ENCODE measurements around the gene DENND1A.
A peak's percentile ranks its signal among the peaks of the same experiment; 100 is the strongest.

The DENND1A gene

GRCh38 chr9:123775289-123776284 is 154.3 kb downstream of the DENND1A start:
- no peak for DNase-seq

- DNase-seq: no peak
Measured at GRCh38 chr9:123773783-123774182, 156.1 kb downstream of the DENND1A start.

DNA sequence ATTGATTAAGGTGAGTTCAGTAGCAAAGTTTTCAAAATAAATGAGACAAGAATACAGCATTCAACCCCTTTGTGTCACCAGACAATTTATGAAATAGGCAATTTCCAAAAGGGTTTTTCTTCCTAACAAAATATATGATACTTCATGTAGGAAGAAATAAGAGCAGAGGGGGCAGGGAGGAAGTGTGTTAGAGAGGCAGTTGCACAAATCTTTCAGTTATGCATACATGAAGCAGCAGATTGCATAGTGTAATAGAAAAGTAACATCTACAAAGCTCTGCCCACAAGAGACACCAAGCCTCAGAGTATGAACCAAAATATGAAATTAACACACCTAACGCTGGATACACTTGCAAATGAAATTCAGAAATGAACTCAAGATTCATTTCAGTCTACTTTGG is 157.0 kb downstream of the DENND1A start:
- DNase-seq: no peak

DNA sequence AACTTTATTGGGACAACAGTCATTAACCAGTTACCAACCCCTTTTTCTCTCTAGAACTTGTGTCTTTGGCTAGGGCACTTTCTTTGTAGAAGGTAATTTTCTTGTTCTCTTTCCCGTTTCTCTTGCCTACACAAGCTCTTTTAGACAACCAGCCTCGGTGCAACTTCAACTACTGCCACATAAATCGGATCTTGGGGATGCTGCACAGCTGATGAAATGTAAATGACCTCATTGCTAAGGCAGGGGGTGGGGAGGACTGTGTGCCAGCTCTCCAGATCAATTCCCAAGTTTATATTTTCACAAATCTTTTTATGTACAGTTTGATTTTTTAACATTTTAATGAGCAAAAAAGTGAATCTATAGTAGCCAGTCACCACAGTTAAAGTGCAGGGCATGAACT is 157.6 kb downstream of the DENND1A start:
- no peak for DNase-seq

DNA sequence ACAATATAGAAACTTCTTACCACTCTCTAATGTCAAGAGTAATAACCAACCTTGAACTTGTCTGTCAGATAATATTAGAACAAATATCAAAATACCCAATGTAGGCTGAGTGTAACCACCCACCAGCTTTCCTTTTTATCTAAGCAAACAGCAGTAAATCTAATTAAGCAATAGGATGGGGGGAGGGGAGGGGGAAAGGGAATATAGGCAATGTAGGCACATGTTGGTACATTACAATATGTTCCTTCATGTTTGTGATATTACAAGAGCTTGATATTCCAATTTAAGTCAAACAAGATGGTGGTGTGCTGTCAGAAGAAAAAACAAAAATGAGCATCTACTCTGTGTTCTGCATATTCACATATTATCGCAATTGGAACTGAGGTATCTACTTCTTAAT is 158.2 kb downstream of the DENND1A start:
- DNase-seq: no peak

DNA sequence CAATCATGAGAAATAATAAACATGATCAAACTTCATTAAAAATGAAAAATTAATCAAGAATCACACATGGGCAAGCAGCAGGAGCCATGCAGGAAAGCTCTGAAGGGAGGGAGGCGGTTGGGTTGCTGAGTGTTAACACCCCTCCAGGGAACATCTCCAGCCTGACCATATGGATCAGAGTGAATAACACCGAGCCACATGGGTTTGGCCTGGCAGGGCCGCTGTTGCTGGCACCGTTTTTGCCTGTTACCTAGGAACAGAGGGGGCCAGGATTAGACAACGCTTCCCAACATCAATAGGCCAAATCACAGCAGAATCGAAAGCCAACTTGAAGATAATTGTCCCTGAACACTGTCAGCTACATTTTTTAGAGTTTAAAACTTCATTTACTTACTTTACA is 160.2 kb downstream of the DENND1A start:
- peak in 9 of 56 donors; percentile 2 to 41 (median 11) for DNase-seq

- no peak for DNase-seq
Measured at GRCh38 chr9:123763910-123764588, 165.9 kb downstream of the DENND1A start.

GRCh38 chr9:123761905-123762605 is 167.9 kb downstream of the DENND1A start:
- no peak for DNase-seq

DNA sequence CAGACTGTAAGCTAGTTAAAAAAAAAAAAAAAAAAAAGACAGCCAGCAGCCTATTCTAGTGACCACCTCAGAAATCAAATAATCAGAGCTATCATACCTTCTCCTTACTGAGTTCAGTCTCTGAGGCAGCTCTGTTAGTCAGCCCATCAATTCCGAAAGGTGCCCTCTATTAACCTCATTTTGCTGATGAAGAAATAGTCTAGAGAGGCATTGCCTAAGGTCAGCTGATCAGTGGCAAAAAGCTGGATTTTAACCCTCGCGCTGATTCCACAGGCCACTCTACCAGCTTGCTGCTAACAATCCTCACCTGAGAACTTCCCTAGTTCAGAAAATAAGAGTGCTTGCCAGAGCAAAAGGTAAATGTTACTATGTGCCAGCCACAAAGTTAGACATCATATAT is 172.0 kb downstream of the DENND1A start:
- DNase-seq: no peak

- no peak for DNase-seq
Measured at GRCh38 chr9:123757547-123757946, 172.4 kb downstream of the DENND1A start.

GRCh38 chr9:123756484-123757106 is 173.3 kb downstream of the DENND1A start:
- DNase-seq: no peak

DNA sequence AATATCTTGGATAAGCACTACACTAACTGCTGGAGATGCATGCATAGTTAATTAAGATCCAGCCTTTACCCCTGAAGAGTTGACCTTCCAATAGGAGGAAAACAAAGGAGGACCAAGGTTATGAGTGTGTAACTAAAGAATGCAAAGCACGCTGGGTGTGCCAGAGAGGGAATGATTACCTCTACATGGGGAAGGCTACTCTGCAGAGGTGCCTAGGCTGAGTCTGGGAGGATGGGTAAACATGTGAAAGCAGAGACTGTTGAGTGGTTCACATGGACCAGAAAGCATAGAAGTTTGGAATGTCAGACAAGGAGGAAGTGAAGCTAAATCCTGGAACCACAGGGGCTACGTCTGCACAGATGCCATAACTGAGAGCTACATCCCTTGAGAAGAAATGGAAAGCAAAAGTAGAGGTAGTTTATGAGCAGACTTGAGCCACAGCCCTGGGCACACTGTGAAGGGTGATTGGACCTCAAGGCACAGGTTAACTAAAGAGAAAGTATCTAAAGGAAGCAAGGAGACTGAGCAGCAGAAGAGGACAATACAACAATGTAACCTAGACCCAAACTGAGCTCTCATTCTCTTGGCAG is 176.2 kb downstream of the DENND1A start:
- no peak for DNase-seq

- DNase-seq: no peak
Measured at GRCh38 chr9:123753016-123753415, 176.9 kb downstream of the DENND1A start.

DNA sequence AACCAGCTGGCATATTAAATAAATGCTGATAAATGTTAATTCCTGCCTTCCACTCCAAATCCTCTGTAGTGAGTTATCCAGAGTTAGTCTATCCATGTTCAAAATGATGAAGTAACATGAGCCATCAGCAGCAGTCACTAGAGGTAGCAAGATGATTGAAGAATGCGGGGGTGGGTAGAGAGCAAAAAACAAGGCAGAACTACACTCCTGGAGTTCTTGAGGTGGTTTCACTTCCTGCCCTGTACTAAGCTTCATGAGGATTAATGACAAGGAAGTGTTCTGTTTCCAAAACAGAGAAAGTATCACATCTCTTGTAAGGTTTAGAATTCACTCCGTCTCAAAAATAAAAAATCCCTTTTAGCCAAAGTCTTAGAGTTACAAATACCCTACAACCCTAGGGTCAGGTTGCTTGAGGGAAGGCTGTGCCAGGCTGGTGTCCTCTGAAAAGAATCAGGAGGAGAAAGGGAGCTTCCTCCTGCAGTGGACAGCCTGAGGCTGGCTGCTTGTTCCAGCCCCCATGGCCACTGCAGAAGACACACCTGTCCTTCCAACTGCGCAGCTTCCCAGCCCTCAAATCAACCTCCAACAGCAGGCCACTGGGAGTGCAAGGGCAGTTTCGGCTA is 180.2 kb downstream of the DENND1A start:
- peak in 1 of 56 donors; percentile 20 for DNase-seq

DNA sequence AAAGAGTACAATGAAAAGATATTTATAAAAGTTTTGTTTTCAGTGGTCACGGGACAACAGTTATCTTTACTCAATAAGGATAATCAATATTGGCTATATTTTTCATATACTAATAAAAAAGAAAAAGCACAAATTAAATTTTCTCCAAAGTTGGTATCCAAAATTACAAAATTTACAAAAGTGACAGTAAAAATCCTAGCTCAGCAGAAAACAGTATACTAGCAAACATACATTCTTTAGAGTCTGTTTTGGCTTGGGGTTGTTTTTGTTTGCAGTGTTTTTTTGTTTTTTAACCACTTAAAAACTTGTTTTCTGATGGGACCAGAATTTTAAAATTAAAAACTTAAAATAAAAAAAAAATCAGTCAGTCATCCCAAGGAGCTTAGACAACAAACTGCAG is 183.2 kb downstream of the DENND1A start:
- no peak for DNase-seq

GRCh38 chr9:123745933-123746332 is 184.0 kb downstream of the DENND1A start:
- no peak for DNase-seq

- DNase-seq: no peak
Measured at GRCh38 chr9:123745451-123745850, 184.5 kb downstream of the DENND1A start.

- no peak for DNase-seq
Measured at GRCh38 chr9:123743737-123744136, 186.2 kb downstream of the DENND1A start.

DNA sequence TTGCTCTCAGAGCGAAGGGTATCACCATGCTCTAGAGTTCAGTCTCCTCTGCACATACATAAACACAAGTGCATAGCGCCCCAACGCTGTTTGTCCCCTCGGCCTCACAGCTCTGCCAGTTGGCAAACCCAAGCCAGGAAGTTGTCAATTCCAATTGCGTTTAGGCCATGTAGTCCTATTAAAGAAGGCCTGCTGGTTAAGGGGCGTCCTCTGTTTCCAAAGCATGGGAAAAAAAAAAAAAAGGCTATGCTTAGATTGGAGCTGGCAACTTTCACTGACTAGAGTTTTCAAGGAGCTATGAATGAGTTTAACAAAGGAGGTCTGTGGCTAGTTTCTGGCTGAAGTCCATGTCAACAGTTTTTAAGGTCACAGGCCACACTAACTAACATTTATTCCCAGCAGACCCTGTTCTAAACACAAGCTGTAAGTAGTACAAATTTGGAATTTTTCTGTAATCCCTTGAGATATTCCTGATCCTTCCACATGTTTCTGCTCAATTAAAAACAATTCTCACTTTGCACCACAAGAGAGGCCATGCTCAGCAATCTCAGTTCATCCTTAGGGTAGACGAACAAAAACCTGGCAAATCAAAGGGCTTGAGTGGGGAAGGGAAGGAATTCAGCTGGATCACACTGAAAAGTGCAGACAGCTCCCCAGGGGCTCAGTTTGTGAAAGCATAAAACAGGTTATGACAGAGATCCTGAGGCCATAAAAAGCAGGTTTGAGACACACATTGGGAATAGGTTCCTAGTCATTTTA is 187.7 kb downstream of the DENND1A start:
- DNase-seq: peak in 47 of 56 donors; percentile 7 to 81 (median 40)

DNA sequence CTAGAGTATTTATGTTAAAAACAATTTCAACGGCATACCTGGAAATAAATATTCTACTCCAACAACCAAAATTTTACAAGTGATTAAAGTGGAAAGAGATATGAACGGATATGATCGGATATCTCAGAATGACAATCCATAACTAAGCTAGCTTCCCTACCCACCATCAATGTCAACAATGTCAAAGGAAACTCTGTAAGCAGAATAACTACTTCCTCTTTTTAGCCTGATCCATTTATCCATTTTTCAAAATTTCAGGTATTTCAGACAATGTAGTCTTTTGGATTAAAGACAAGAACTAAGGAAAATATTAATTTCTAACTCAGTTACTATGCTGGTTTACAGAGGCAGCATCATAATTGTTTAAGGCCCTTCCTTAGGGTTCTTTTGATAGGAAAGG is 188.7 kb downstream of the DENND1A start:
- DNase-seq: no peak

Measured in amygdala (tissue), 56 donors.